AG09309 (cell line): ENCODE measurements around the gene MOSPD3.

Source experiments
- DNase-seq: peaks from one replicate; pipeline ENCODE4 v3.0.0-alpha.2; 2010; ENCODE audit warnings: low read depth
- H3K4me3 ChIP-seq: 2 replicates; pipeline ENCODE4 v1.5.1; 2011; ENCODE audit warnings: mild to moderate bottlenecking, low read depth, low read length, moderate library complexity; ENCODE audit not compliant: control insufficient read depth
- TF ChIP-seq, protein P1 (sequence below): IDR thresholded peaks from 2 replicates; pipeline ENCODE4 v1.5.1; 2011; ENCODE audit warnings: mild to moderate bottlenecking, low read depth, low read length, inconsistent platforms; ENCODE audit not compliant: insufficient read depth, control insufficient read depth; ENCODE audit errors: missing control alignments

MOSPD3 gene

DNA sequence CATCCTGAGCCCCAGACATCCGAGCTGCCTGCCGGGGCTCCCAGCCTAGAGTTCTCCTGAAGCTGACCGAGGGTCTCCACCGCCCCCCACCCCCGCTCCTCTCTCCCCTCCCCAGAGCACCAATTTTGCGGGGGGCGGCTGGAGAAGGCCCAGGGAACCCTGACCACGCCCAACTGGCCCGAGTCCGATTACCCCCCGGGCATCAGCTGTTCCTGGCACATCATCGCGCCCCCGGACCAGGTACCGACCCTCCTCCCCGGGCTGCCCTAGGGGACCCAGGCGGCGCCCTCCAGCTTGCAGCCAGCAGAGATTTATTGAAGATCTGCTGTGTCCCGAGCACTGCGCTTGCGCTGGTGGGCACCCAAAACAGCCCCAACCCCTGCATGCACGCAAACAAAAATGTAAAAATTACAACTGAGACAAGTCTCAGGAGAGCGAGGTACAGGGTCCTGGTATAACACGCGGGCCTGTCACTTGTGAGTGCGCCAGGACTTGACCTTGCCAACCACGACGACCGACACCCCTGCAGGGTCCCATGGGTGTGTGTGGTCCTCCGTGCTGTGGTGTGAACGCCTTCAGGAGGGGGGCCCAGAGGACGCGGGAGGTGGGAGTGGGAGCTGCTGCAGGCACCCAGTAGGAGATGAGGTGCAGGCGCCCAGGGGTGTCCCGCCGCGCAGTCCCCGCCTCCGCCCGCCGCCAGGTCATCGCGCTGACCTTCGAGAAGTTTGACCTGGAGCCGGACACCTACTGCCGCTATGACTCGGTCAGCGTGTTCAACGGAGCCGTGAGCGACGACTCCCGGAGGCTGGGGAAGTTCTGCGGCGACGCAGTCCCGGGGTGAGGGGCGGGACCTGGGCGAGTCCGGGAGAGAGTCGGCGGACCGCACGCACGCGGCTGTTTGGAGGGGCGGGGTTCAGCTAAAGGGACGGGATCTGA lies 7.1 kb upstream of the MOSPD3 start:
- peak overlapping the region; percentile 94 for H3K4me3 ChIP-seq
- DNase-seq, result no peak
- TF ChIP-seq, protein P1, sequence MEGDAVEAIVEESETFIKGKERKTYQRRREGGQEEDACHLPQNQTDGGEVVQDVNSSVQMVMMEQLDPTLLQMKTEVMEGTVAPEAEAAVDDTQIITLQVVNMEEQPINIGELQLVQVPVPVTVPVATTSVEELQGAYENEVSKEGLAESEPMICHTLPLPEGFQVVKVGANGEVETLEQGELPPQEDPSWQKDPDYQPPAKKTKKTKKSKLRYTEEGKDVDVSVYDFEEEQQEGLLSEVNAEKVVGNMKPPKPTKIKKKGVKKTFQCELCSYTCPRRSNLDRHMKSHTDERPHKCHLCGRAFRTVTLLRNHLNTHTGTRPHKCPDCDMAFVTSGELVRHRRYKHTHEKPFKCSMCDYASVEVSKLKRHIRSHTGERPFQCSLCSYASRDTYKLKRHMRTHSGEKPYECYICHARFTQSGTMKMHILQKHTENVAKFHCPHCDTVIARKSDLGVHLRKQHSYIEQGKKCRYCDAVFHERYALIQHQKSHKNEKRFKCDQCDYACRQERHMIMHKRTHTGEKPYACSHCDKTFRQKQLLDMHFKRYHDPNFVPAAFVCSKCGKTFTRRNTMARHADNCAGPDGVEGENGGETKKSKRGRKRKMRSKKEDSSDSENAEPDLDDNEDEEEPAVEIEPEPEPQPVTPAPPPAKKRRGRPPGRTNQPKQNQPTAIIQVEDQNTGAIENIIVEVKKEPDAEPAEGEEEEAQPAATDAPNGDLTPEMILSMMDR, result no peak

GRCh38 chr7:100606313-100606712 lies 6.0 kb upstream of the MOSPD3 start:
- H3K4me3 ChIP-seq, result no peak overlapping the region
- no peak for DNase-seq
- TF ChIP-seq, protein P1, result no peak

DNA sequence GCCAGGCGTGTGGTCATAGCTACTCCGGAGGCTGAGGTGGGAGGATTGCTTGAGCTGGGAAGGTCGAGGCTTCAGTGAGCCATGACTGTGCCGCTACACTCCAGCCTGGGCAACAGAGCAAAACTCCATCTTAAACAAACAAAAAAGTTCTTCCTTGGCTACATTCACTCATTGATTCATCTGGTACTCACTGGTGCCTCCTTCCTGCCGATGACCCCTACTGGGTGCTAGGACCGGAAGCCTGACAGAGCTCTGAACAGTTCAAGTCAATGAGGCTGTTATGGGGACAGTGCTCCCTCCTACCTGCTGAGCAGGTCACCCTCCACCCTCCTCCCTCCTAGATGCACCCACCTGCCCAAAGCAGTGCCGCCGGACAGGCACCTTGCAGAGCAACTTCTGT lies 5.2 kb upstream of the MOSPD3 start:
- H3K4me3 ChIP-seq, result no peak overlapping the region
- TF ChIP-seq, protein P1, result peak; percentile 15
- no peak for DNase-seq

GRCh38 chr7:100609958-100610357 lies 2.4 kb upstream of the MOSPD3 start:
- TF ChIP-seq, protein P1, result no peak
- H3K4me3 ChIP-seq, result no peak overlapping the region
- no peak for DNase-seq

- TF ChIP-seq, protein P1, result no peak
- DNase-seq, result no peak
- peak overlapping the region; percentile 95 for H3K4me3 ChIP-seq
Observed at GRCh38 chr7:100612730-100613390, 520 bp downstream of the MOSPD3 start.

DNA sequence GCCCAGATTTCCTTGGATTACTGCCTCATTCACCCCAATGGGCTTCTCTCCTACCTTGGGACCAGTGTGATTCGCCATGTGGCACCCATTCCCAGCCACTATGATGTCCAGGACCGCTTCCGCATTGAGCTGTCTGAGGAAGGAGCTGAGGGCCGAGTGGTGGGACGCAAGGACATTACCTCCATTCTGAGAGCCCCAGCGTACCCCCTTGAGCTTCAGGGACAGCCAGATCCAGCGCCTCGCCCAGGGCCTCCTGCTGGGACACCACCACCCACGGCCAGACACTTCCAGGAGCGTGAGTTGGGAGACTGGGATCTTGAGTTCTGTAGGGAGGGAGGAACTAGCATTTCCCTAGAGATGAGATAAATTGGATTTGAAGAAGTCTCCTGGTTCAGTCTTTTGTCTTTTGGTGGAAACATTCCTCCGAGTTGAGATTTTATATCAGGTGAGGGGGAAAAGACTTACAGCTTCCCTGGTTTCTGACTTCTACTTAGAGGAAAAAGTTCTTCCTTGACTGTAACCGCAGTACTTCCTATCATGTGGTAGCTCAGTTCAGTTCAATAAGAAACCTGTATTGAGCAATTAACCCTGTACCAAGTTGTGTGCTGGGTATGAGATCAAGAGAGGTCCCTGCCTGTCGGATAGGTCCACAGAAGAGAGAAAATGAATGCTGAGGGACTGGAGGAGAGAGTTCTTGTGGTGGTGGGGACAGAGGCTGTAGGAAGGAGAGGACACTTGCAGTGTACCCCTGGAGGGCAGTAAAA lies 1.3 kb downstream of the MOSPD3 start:
- H3K4me3 ChIP-seq, result no peak overlapping the region; the same call in 1 of the 2 replicates
- TF ChIP-seq, protein P1, result no peak
- DNase-seq, result no peak
